GM18502 (cell line): ENCODE results near the gene SIX1.

Experiments
- ATAC-seq: cut with Tn5 transposase; IDR thresholded peaks from one replicate; pipeline ENCODE4 v1.9.1; 2021; ENCODE audit warnings: mild to moderate bottlenecking; ENCODE audit not compliant: unreplicated experiment, poor library complexity

SIX1 gene

GRCh38 chr14:60655898-60656685, 6.8 kb upstream of the SIX1 start:
- ATAC-seq = no peak

GRCh38 chr14:60655119-60655897, 6.0 kb upstream of the SIX1 start:
- ATAC-seq = no peak

GRCh38 chr14:60654334-60654821, 5.1 kb upstream of the SIX1 start:
- ATAC-seq = no peak

GRCh38 chr14:60653701-60654161, 4.5 kb upstream of the SIX1 start:
- no peak for ATAC-seq

- ATAC-seq = no peak
Observed at GRCh38 chr14:60652674-60653651, 3.7 kb upstream of the SIX1 start.

GRCh38 chr14:60651796-60652673, 2.8 kb upstream of the SIX1 start:
- no peak for ATAC-seq

- no peak for ATAC-seq
Observed at GRCh38 chr14:60651086-60651795, 2.0 kb upstream of the SIX1 start.

- ATAC-seq = no peak
Observed at GRCh38 chr14:60650373-60650961, 1.2 kb upstream of the SIX1 start.

- ATAC-seq = no peak
Observed at GRCh38 chr14:60649875-60650372, 647 bp upstream of the SIX1 start.

- ATAC-seq = no peak
Observed at GRCh38 chr14:60648249-60648933, 886 bp downstream of the SIX1 start.

- no peak for ATAC-seq
Observed at GRCh38 chr14:60647837-60648248, 1.4 kb downstream of the SIX1 start.

- ATAC-seq = no peak
Observed at GRCh38 chr14:60647081-60647836, 2.0 kb downstream of the SIX1 start.

GRCh38 chr14:60646226-60646818, 3.0 kb downstream of the SIX1 start:
- ATAC-seq = no peak

GRCh38 chr14:60645126-60645741, 4.0 kb downstream of the SIX1 start:
- no peak for ATAC-seq

- no peak for ATAC-seq
Observed at GRCh38 chr14:60644666-60645065, 4.6 kb downstream of the SIX1 start.
